Left renal pelvis (tissue), 4 donors: ENCODE results near the gene STX1B. TPM values are rescaled to one million over a fixed set of nuclear protein-coding genes. Genes with fewer than 3 reads are reported as not detected.
"Not testable (repeated sequence)": the region's sequence is repeated elsewhere in the genome, so short reads cannot be mapped to it uniquely, and the experiment has no call there.

Source experiments
- DNase-seq, 4 donors: peaks; one replicate each; pipeline ENCODE4 v3.0.0-alpha.2; 2013; ENCODE audit warnings: low read depth in 4 of 4, low spot score in 3 of 4
- polyA plus RNA-seq, 4 donors: library from polyadenylated mRNA; unstranded; fragments of 120-200 nt; gene quantifications; one replicate each; pipeline ENCODE4 v1.2.1, GENCODE V29; 2013; ENCODE audit not compliant: insufficient read length in 4 of 4

Gene STX1B
- polyA plus RNA-seq: 1 to 10 TPM; 1.2 to 2.8 (median 2.2) TPM

DNA sequence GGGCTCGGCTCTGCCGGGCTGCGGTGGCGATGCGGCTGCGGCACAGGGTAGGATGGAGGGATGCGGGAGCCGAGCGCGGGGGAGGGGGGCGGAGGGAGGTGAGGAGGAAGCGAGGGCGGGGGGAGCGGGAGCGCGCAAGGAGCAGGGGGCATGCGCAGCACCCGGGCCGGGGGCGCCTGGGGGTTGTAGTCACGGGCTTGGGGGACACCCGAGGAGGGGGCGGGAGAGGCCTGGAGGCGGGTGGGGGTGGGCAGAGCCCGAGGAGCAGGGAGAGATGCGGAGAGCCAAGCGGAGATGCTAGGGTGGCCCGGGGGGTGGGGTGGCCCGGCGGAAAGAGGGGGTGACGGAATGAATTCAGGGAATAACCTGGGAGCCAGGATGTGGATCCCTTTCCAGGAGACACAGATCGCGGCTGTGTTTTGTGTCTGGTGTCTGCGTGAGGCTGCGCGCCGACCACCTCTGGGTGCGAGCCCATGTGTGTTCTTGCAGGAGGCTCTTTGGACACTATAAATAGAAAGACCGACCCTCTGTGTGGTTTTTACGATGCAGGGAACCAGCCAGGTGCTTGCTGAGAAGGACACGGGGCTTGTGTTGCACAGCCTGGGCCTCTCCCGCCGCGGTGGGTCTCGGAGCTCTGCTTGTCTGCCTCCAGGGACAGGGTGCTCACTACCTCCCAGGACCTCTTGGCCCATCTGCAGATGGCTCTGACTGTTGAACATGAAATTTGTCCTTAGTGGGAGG is at the start of gene STX1B:
Gene STX1B (minus strand): TSS at position 54 of the 741 bp plus-strand sequence. CDS start 242 bp downstream, outside the sequence.
- DNase-seq: no peak

DNA sequence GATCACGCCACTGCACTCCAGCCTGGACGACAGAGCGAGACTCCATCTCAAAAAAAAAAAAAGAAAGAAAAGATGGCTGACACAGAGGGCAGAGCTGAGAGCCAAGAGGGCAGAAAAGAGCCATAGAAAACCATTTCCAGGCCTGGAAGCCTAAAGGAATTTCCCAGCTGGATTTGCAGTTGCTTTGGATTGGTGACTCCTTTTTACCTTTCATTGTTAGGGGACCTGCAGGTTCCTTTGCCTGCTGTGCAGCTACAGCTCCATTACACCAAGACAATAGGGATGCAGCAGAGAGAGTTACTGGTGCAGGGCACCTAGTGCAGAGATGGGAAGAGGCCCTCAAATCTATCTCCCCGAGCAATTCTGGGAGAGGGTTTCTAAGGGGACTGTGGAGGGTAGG is 45.2 kb upstream of the STX1B start:
- no peak for DNase-seq

DNA sequence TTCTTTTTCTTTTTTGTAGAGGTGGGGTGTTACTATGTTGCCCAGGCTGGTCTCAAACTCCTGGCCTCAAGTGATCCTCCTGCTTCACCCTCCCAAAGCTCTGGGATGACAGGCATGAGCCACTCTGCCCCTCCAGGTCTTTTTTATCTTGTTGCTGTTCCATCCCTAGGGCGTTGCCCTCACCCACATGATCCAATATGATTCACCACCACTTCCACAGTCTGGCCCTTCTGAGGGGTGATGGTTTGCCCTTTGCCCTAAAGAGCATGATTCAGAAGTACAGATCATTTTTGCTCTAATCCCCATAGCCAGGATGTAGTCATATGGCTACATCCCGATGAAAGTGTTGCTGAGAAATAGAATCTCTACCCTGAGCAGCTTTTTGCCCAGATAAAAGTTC is 41.7 kb upstream of the STX1B start:
- DNase-seq: no peak

DNA sequence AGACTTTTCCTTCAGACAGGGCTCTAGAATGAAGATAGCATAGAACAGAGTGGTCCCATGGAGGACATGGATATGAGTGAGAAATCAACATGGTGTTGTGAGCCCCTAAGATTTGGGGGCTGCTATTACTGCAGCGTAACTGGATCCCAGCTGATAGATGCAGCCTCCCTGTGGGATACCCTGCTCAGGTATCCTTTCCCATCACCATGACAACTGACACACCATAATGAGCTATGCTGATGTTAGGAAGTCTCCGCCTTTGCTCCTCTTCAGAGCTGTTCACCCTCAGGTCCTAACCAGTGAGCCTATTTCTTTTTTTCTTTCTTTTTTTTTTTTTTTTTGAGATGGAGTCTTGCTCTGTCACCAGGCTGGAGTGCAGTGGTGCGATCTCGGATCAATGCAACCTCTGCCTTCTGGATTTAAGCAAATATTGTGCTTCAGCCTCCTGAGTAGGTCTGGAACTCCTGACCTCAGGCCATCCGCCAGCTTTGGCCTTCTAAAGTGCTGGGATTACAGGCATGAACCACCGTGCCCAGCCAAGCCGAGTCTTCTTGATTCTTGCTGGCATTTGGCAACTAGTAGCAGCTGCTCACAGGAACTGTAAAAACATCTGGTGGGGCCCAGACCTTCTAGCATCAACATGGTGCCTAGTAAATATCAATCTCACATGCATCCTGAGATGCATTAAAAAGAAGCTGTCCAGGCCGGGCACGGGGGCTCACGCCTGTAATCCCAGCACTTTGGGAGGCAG is 40.0 kb upstream of the STX1B start:
- no peak for DNase-seq

DNA sequence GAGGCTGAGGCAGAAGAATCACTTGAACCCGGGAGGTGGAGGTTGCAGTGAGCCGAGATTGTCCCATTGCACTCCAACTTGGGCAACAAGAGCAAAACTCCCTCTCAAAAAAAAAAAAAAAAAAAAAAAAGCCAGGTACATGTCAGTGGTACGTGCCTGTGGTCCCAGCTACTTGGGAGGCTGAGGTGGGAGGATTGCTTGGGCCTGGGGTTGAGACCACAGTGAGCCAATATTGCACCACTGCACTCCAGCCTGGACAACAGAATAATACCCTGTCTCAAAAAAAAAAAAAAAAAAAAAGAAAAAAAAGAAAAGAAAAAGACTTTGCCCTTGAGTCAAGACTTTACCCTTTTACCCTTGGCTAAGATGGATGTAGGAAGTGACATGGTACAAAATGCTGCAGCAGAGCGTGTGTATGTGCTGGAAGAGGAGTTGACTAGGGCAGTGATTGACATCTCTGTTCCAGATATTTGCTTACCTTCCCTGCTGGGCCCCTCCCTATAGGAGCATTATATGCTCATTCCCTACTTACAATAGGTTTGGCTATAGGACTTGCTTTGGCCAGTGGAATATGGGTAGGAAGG is 33.6 kb upstream of the STX1B start:
- DNase-seq: no peak

DNA sequence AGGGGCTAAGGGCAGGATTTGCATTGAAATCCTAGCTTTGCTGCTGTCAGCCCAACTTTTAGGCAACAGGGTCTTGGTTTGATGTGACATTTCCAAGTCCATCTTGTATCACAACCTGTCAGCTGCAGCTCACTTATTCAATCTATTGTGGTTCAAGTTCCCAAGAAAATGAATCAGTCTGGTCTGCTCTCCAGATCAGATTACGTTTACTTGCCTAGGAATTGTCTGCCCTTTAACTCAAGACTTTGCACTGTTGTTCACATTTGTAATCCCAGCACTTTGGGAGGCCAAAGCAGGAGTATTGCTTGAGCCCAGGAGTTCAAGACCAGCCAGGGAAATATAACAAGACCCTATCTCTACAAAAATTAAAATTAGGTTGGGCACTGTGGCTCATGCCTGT is 32.9 kb upstream of the STX1B start:
- DNase-seq: no peak

DNA sequence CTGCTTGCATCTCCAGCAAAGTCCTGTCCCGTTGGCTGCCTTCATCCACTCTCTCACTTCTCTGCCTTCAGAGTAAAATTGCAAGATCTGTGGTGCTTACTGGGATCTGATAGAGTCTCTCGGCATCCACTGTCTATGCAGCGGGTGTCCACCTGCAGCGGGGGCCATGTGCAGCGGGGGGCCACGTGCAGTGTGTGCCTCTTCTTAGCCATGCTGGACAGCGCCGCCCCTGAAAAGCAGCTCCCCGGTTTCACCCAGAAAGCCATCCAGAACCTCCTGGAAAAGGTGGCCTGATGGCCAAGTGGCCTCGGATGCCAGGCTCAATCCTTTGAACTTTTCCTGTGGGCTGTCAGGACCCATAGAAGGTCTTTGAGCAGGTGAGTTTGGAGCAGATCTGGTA is 32.4 kb upstream of the STX1B start:
- DNase-seq: no peak

GRCh38 chr16:31038993-31039392 is 28.6 kb upstream of the STX1B start:
- DNase-seq: no peak

DNA sequence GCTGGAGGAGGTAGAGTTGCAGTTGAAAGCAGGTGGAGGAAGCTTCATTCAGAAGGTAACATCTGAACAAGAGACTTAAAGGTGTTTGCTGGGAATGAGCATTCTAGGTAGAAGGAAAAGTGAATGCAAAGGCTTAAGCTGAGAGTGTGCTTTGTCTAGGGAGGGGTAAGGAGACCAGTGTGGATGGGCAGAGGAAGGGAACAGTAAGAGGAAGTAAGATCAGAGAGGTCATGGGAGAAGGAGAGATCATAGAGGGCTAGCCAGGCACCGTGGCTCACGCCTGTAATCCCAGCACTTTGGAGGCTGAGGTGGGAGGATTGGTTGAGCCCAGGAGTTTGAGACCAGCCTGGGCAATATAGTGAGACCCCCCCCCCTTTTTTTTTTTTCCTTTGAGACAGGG is 26.3 kb upstream of the STX1B start:
- no peak for DNase-seq

DNA sequence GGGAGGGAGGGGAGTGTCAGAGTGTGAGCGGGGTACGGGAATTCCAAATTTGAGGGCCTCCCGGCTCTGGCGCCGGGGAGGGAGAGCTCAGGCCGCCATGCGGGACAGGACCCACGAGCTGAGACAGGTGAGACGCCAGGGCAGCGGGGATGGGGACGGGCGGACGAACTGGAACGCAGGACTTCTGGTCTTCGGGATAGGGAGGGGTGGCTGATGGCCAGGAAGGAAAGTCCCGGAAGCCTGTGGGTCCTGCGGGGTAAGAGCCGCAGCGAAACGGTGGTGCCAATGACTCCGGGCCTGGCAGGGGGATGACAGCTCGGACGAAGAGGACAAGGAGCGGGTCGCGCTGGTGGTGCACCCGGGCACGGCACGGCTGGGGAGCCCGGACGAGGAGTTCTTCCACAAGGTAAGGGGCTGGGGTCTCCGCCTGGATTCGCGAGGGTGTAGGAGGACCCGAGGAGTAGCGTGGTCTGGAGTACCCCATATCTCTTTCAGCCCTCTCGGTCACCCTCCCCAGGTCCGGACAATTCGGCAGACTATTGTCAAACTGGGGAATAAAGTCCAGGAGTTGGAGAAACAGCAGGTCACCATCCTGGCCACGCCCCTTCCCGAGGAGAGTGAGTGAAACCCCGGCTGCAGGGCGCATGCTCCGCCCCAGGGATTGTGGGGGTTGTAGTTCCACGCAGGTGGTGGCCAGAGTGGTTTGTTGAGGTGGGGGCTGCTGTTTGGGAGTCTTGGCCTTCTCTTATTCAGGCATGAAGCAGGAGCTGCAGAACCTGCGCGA is 23.5 kb upstream of the STX1B start:
- peak in 3 of 4 donors; percentile 44 to 66 (median 63) for DNase-seq

DNA sequence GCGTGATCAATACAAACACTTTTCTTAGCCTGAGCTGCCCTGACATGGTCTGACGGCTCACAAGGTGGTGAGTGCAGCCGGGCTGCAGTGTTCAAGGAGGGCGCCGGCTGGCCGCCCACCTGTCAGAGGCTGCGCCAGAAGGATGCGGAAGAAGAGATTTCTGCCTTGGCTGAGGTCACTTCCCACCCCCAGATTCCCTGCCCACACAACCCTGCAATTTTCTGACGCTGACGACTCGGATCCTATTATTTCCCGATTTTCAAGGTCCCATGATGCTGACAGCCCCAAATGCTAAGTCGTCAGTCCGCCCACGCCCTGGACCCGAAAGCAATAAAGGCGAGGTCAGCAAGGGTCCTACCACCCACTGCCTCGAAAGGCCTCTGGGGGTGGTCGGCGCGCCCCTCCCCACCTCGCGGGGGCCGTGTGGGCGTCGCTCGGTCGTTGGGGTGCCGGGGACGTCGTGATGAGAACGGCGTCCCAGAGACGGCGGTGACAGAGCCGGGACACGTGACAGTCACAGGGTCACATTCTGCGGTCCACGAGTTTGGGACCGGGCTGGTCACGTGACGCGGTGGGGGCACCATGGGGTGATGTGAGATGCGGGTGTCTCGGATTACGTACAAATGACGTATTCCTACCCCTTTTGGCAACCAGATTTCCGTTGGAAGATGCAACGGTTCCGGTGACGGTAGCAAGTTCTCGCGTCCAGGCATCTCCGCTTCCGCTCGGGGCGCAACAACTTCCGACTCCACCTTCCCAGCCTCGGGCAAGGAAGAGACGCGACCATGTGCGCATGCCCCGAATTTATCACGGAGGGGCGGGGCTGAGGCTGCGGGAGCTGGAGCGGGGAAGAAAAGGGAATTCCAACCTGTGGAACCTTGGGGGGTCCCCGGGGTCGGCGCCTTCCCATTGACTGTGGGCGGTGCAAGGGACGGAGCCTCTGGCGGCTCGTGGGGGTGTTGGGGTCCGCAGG is 22.6 kb upstream of the STX1B start, which contains the start of gene STX4:
Gene STX4 (plus strand): TSS at position 823 of the 973 bp plus-strand sequence. CDS start 248 bp downstream, outside the sequence.
- peak; percentile 88 to 95 (median 94) for DNase-seq

DNA sequence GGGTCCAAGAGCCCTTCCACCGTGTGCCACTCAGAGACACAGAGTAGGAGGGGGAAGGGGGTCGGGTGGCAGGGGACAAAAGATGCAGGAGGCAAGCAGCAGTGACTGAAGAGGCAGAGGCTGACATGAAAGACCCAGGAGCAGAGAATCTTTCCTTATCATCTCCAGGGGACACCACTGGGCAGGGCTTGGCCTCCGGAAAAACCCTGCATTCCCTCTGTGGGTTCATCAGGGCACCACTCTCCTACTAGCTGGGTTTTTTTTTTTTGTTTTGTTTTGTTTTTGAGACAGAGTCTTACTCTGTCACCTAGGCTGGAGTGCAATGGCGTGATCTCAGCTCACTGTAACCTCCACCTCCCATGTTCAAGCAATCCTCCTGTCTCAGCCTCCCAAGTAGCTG is 20.8 kb upstream of the STX1B start:
- no peak for DNase-seq

DNA sequence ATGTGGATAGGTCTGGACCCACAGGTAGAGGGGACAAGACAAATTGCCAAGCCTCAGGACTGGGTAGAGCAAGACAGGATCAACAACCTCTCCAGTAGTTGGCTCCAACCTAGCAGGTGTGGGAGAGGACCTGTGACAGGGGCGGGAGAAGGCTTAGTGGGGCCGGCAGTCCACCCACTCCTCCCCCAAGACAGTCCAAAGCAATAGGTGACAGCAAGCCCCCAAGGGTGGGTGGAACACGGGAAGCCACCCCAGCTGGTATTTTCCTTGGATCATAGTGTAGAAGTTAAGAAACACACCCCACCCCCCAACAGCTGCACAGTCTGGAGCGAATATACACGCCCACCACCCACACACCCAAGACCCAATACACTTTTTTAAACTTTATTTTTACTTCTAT is 18.8 kb upstream of the STX1B start:
- DNase-seq: no peak

- DNase-seq: no peak
Observed at GRCh38 chr16:31025339-31025738, 14.9 kb upstream of the STX1B start.

GRCh38 chr16:31023627-31024226 is 13.3 kb upstream of the STX1B start:
- no peak for DNase-seq

- DNase-seq: no peak
Observed at GRCh38 chr16:31023252-31023602, 12.8 kb upstream of the STX1B start.

DNA sequence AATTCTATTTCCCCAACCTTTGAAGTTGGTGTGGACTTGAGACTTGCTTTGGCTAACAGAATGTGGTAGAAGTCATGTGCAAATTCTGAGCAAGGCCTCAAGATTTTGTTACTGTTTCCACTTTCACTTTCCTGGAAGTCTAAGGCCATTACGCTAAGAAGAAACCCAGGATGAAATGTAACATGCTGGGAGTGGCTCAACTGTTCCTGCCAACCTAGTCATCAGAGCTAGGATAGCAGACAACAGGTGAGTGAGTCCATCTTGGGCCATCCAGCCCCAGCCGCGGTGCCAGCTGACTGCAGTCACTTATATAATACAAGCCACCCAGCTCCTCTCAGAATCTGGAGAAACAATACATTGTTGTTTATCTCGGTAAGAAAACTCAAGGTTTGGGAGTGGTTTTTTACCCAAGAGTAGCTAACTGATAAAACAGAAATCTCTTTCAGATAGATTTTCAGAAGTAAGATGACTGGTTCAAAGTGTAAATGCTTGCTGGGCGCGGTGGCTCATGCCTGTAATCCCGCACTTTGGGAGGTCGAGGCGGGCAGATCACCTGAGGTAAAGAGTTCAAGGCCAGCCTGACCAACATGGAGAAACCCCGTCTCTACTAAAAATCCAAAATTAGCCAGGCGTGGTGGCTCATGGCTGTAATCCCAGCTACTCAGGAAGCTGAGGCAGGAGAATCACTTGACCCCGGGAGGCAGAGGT is 12.3 kb upstream of the STX1B start:
- DNase-seq: no peak

DNA sequence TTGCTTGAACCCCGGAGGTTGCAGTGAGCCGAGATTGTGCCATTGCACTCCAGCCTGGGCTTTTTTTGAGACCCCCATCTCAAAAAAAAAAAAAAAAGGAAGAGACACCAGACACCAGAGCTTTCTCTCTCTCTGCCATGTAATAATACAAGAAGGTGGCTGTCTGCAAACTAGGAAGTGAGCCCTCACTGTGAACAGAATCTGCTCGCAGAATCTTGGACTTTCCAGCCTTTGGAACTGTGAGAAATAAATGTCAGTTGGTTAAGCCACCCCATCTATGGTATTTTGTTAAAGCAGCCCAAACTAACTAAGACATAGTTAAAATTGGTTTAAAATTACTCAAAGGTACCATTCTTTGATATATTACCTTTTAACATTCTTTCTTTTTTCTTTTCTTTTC is 10.1 kb upstream of the STX1B start:
- DNase-seq: no peak

GRCh38 chr16:31017756-31018155 is 7.3 kb upstream of the STX1B start:
- DNase-seq: not testable (repeated sequence)
